ENCODE data around the gene ALOX15B.

ALOX15B gene, protein sequence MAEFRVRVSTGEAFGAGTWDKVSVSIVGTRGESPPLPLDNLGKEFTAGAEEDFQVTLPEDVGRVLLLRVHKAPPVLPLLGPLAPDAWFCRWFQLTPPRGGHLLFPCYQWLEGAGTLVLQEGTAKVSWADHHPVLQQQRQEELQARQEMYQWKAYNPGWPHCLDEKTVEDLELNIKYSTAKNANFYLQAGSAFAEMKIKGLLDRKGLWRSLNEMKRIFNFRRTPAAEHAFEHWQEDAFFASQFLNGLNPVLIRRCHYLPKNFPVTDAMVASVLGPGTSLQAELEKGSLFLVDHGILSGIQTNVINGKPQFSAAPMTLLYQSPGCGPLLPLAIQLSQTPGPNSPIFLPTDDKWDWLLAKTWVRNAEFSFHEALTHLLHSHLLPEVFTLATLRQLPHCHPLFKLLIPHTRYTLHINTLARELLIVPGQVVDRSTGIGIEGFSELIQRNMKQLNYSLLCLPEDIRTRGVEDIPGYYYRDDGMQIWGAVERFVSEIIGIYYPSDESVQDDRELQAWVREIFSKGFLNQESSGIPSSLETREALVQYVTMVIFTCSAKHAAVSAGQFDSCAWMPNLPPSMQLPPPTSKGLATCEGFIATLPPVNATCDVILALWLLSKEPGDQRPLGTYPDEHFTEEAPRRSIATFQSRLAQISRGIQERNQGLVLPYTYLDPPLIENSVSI

GRCh38 chr17:8038954-8039610, at the start of gene ALOX15B:
Gene ALOX15B (plus strand): TSS chr17:8039059. CDS start chr17:8039156, 97 bp downstream.
- peak; percentile 58 for DNase-seq (ENCODE audit: low spot score)

GRCh38 chr17:7989781-7990655, 48.8 kb upstream of the ALOX15B start:
- peak; percentile 96 for DNase-seq (ENCODE audit: low spot score)

DNA sequence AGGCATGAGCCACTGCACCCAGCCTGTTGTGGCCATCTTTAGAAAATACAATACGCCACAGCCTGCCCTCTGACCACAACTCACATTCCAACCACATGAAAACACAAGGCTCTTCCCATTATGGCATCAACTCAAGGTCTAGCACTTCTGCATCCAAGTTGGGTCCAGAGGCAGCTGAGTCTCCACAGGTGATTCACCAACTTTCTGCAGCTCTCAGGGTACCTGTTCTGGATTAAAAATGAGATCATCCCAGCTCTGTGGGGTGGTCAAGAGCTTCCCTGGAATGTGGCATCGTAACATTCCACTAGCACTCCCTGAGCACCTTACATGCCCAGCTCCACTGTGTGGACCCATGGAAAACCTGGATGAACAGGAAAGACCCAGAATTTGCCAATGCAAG, 46.3 kb upstream of the ALOX15B start:
- DNase-seq (ENCODE audit: low spot score), result no peak

- no peak for DNase-seq (ENCODE audit: low spot score)
These were observed 45.9 kb upstream of the ALOX15B start for GRCh38 chr17:7992924-7993323.

DNA sequence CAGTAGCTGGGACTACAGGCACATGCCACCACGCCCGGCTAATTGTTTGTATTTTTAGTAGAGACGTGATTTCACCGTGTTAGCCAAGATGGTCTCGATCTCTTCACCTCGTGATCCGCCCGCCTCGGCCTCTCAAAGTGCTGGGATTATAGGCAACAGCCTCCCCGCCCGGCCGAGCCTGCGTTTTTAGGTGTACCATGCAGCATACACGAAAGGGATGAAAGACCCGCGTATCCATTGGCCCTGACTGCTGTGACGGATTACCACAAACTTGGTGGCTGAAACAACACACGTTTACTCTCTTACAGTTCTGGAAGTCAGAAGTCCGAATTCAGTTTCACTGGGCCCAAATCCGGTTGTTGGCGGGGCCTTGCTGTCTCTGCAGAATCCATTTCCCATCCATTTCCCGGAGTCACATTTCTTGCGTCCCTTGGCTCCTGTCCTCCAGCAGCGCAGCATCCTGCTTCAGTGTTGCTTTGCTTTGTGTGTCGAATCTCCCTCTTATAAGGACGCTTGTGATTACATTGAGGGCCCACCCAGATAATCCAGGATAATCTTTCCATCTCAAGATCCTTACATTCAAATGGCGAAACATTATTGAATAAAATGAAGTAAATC, 44.8 kb upstream of the ALOX15B start:
- no peak for DNase-seq (ENCODE audit: low spot score)

GRCh38 chr17:7995724-7996123, 43.1 kb upstream of the ALOX15B start:
- DNase-seq (ENCODE audit: low spot score), result no peak

GRCh38 chr17:7997186-7997585, 41.7 kb upstream of the ALOX15B start:
- DNase-seq (ENCODE audit: low spot score), result no peak

- DNase-seq (ENCODE audit: low spot score), result no peak
These were observed 36.7 kb upstream of the ALOX15B start, which contains the start of gene GUCY2D for GRCh38 chr17:8001976-8002720. Gene GUCY2D (plus strand): TSS chr17:8002615. CDS start chr17:8003048, 433 bp downstream.

GRCh38 chr17:8002721-8003593, 35.9 kb upstream of the ALOX15B start:
- no peak for DNase-seq (ENCODE audit: low spot score)

DNA sequence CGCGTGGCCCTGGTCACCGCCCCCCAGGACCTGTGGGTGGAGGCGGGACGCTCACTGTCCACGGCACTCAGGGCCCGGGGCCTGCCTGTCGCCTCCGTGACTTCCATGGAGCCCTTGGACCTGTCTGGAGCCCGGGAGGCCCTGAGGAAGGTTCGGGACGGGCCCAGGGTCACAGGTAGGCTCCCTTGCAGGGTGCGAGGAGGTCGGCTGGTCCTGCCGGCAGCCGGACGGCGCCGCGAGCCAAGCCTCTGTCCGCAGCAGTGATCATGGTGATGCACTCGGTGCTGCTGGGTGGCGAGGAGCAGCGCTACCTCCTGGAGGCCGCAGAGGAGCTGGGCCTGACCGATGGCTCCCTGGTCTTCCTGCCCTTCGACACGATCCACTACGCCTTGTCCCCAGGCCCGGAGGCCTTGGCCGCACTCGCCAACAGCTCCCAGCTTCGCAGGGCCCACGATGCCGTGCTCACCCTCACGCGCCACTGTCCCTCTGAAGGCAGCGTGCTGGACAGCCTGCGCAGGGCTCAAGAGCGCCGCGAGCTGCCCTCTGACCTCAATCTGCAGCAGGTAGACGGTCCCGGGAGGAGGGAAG, 35.2 kb upstream of the ALOX15B start:
- no peak for DNase-seq (ENCODE audit: low spot score)

- DNase-seq (ENCODE audit: low spot score), result no peak
These were observed 34.0 kb upstream of the ALOX15B start for GRCh38 chr17:8004899-8005298.

- no peak for DNase-seq (ENCODE audit: low spot score)
These were observed 33.5 kb upstream of the ALOX15B start for GRCh38 chr17:8005357-8005756.

DNA sequence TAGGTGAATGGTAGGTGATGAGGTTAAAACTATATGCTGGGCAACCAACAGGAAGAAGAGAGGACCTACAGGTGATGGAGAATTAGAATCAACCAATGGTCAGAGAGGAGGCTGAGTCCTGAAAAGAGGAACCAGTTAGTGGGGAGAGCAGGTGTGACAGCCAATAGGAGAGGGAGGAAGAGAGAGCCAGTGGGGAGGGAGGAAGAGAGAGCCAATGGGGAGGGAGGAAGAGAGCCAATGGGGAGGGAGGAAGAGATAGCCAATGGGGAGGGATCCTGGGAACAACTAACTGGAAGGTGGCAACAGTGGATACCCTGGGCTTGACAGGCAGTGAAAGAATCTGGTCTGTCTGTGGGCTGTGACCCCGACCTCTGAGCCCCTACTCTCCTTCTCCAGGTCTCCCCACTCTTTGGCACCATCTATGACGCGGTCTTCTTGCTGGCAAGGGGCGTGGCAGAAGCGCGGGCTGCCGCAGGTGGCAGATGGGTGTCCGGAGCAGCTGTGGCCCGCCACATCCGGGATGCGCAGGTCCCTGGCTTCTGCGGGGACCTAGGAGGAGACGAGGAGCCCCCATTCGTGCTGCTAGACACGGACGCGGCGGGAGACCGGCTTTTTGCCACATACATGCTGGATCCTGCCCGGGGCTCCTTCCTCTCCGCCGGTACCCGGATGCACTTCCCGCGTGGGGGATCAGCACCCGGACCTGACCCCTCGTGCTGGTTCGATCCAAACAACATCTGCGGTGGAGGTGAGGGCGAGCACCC, 32.7 kb upstream of the ALOX15B start:
- no peak for DNase-seq (ENCODE audit: low spot score)

DNA sequence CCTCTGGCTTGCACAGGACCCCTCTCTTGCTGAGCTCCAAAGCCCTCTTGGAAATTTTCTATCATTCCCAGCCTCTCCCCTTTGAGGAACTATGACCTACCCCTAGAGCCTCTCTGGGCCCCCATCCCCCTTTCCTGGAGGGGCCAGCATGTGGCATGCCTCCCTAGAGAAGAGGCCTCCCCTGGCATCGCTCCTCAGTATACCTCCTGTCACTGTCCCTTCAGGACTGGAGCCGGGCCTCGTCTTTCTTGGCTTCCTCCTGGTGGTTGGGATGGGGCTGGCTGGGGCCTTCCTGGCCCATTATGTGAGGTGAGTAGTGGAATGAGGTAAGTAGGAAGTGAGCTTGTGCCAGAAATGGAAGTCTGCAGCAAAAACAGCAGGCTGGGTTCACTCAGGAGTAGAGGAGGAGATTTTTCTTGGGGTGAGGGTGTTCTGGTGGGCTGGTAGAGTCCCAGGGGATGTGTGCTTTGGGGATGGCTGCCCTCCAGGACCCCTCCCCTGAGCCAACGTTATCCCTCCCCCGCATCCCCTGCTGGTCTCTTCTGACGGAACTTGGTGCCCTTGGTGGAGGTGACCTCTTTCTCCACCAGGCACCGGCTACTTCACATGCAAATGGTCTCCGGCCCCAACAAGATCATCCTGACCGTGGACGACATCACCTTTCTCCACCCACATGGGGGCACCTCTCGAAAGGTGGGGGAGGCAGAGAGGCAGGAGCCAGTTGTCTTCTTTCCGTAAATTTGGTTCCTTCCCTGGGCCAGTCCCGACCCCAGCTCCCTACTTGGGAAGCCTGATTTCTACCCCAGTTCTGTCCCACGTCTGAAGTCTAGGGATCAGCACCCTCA, 31.8 kb upstream of the ALOX15B start:
- no peak for DNase-seq (ENCODE audit: low spot score)

DNA sequence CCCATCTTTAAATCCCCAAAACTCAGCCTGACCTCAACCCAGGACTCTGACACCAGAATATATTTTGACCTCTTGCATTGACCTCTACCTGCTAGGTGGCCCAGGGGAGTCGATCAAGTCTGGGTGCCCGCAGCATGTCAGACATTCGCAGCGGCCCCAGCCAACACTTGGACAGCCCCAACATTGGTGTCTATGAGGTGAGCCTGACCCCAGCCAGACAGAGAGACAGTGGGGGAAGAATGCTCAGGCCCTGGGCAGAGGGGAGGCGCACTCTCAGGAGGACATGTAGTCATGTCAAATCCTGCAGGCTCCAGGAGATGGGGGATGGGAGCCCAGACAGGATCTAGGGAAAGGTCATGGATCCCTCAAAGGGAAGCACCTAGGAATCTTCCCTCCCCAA, 31.0 kb upstream of the ALOX15B start:
- DNase-seq (ENCODE audit: low spot score), result no peak

DNA sequence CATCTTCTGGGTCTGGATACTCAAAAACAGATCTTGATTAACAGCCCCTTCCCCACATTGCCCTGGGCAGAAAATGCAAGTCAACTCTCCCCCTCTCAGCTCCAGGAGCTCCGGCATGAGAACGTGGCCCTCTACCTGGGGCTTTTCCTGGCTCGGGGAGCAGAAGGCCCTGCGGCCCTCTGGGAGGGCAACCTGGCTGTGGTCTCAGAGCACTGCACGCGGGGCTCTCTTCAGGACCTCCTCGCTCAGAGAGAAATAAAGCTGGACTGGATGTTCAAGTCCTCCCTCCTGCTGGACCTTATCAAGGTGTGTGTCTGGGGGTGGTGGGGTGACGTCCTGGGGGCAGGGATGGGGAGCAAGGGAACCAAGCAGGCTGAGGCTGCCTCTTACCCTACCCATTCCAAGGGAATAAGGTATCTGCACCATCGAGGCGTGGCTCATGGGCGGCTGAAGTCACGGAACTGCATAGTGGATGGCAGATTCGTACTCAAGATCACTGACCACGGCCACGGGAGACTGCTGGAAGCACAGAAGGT, 26.7 kb upstream of the ALOX15B start:
- no peak for DNase-seq (ENCODE audit: low spot score)

GRCh38 chr17:8012996-8013640, 25.7 kb upstream of the ALOX15B start:
- DNase-seq (ENCODE audit: low spot score), result no peak

Measured in ecto neural progenitor cell (in vitro differentiated cells).